Pons (tissue), 1 donor: Measurements from ENCODE around the gene SUMF1.
"Not testable (repeated sequence)": the region's sequence is repeated elsewhere in the genome, so short reads cannot be mapped to it uniquely, and the experiment has no call there.

Source experiments
- DNase-seq: peaks from one replicate; pipeline ENCODE4 v3.0.0-alpha.2; 2016; ENCODE audit warnings: low spot score

SUMF1 gene

GRCh38 chr3:4335840-4336562 lies 131.1 kb downstream of the SUMF1 start:
- DNase-seq = no peak

- no peak for DNase-seq
These were observed 132.5 kb downstream of the SUMF1 start for GRCh38 chr3:4334548-4334947.

- no peak for DNase-seq
These were observed 134.1 kb downstream of the SUMF1 start for GRCh38 chr3:4332991-4333390.

- no peak for DNase-seq
These were observed 134.5 kb downstream of the SUMF1 start for GRCh38 chr3:4332574-4332973.

GRCh38 chr3:4332111-4332510 lies 135.0 kb downstream of the SUMF1 start:
- no peak for DNase-seq

- not testable (repeated sequence) for DNase-seq
These were observed 137.3 kb downstream of the SUMF1 start for GRCh38 chr3:4329806-4330205.

- no peak for DNase-seq
These were observed 140.2 kb downstream of the SUMF1 start for GRCh38 chr3:4326868-4327267.

GRCh38 chr3:4323246-4324027 lies 143.6 kb downstream of the SUMF1 start:
- DNase-seq = no peak

- no peak for DNase-seq
These were observed 144.4 kb downstream of the SUMF1 start for GRCh38 chr3:4322635-4323034.

GRCh38 chr3:4321732-4322131 lies 145.3 kb downstream of the SUMF1 start:
- DNase-seq = no peak

GRCh38 chr3:4320096-4320911 lies 146.8 kb downstream of the SUMF1 start:
- DNase-seq = no peak

- no peak for DNase-seq
These were observed 152.4 kb downstream of the SUMF1 start for GRCh38 chr3:4314688-4315087.

GRCh38 chr3:4313606-4314293 lies 153.3 kb downstream of the SUMF1 start:
- no peak for DNase-seq

GRCh38 chr3:4311496-4311895 lies 155.6 kb downstream of the SUMF1 start:
- no peak for DNase-seq
